Prostate gland (tissue), 2 donors: Measurements from ENCODE around the gene MYO5B.

Source experiments
- CTCF ChIP-seq, 4 experiments: fragments of 200-600 bp in 2 of 4; fragments of 450-650 bp in 2 of 4; sonication (generic) in 2 of 4; IDR thresholded peaks; 1 replicate in 3 of 4; 2 replicates in 1 of 4; pipeline ENCODE4 v1.5.1; 2016 to 2019; ENCODE audit warnings: antibody characterized with exemption in 4 of 4, mild to moderate bottlenecking in 2 of 4, moderate library complexity in 2 of 4
- POLR2AphosphoS5 ChIP-seq: sonication (generic); formaldehyde crosslinking; IDR thresholded peaks from one replicate; pipeline ENCODE4 v1.6.1; 2017; ENCODE audit warnings: antibody characterized with exemption

GRCh38 chr18:50189160-50189559 lies 5.8 kb downstream of the MYO5B start:
- TF ChIP-seq POLR2AphosphoS5: no peak
- no peak for TF ChIP-seq CTCF (IDR thresholded peaks at IDR 0.05)
